ENCODE data around the gene CDR2.

Gene CDR2

DNA sequence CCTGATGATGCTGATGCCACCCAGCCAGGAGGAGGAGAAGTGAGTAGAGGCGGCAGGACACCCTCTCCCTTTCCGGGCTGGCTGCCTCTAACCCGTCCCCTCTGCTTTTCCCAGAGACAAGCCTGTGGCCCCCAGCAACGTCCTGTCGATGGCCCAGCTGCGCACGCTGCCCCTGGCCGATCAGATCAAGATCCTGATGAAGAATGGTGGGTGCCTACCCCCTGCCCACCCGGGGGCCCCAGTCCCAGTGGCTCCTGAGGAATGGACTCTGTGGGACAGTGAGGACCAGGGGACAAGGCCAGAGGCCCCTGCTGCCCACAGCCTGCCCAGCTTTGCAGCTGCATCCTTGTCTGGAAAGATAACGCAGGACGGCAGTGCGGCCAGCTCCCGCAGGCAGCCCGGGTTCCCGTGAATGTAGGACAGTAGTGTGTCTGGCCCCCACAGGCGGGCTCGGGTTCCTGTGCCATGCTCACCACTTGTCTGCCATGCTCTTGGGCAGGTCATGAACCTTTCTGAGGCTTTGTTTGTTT lies 57.4 kb downstream of the CDR2 start:
- H3K27ac ChIP-seq (ENCODE audit: insufficient read depth in 1 of 2, low read depth in 1 of 2, low read length in 2 of 2, poor library complexity in 1 of 2, severe bottlenecking in 2 of 2), result no peak overlapping the region
- DNase-seq, result no peak
- POLR2A ChIA-PET, result no interaction called here
- no peaks in the 10 kb centered on the region for H3K27me3 ChIP-seq (replicated peaks in 2 of 5; ENCODE audit: control insufficient read depth in 4 of 5, insufficient read depth in 5 of 5, low read length in 4 of 5)
- peaks cover 5 to 77% (median 67%) of the 10 kb centered on the region in 4 experiments for H3K36me3 ChIP-seq (ENCODE audit: control insufficient read depth in 4 of 4, insufficient read depth in 4 of 4, low read length in 3 of 4)
- H3K9me3 ChIP-seq (ENCODE audit: control extremely low read depth in 1 of 5, control insufficient read depth in 4 of 5, insufficient read depth in 2 of 5, low read depth in 1 of 5, low read length in 4 of 5), result no peaks in the 10 kb centered on the region
- no peaks in the 10 kb centered on the region for H3K4me1 ChIP-seq (ENCODE audit: control extremely low read depth in 1 of 4, control insufficient read depth in 4 of 4, insufficient read depth in 4 of 4, low read length in 3 of 4)
- 96% methylated on average over 12 of the region's 17 CpGs for WGBS (ENCODE audit: insufficient coverage)
- H3K4me3 ChIP-seq (ENCODE audit: control insufficient read depth in 1 of 7, extremely low read depth in 1 of 7, insufficient read depth in 4 of 7, low read depth in 2 of 7, low read length in 6 of 7), result no peak overlapping the region
- CTCF ChIA-PET, result interaction anchor here (1.6 kb wide), 1 partner anchor 9 kb away, joined by 4 read pairs; no protein-coding TSS in a partner anchor

DNA sequence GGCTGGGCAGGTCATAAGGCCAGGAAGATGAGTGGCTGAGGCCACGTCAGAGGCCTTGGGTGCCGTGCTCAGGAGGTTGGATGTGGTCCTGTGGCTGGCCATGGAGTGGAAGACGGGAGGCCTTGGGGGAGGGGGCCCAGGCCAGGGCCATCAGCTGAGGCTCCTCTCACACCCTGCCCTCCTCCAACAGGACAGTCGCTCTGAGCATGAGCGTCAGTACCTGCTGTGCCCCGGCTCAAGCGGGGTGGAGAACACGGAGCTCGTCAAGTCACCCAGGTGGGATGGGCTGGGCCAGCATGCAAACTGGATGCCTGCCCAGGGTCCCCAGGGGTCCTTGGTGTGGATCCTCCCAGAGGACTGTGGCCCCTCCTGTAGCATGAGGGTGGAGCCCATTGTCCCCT lies 58.0 kb downstream of the CDR2 start:
- H3K36me3 ChIP-seq (ENCODE audit: control insufficient read depth in 4 of 4, insufficient read depth in 4 of 4, low read length in 3 of 4), result peaks cover 11 to 76% (median 66%) of the 10 kb centered on the region in 4 experiments
- no peak overlapping the region for H3K4me3 ChIP-seq (ENCODE audit: control insufficient read depth in 1 of 7, extremely low read depth in 1 of 7, insufficient read depth in 4 of 7, low read depth in 2 of 7, low read length in 6 of 7)
- ChIA-PET POLR2A (no interaction called here), CTCF (interaction anchor here (1.6 kb wide), 1 partner anchor 8 kb away, joined by 4 read pairs; no protein-coding TSS in a partner anchor)
- H3K27me3 ChIP-seq (replicated peaks in 2 of 5; ENCODE audit: control insufficient read depth in 4 of 5, insufficient read depth in 5 of 5, low read length in 4 of 5), result no peaks in the 10 kb centered on the region
- 96% methylated on average over 6 of the region's 9 CpGs for WGBS (ENCODE audit: insufficient coverage)
- no peak overlapping the region for H3K27ac ChIP-seq (ENCODE audit: insufficient read depth in 1 of 2, low read depth in 1 of 2, low read length in 2 of 2, poor library complexity in 1 of 2, severe bottlenecking in 2 of 2)
- no peaks in the 10 kb centered on the region for H3K9me3 ChIP-seq (ENCODE audit: control extremely low read depth in 1 of 5, control insufficient read depth in 4 of 5, insufficient read depth in 2 of 5, low read depth in 1 of 5, low read length in 4 of 5)
- H3K4me1 ChIP-seq (ENCODE audit: control extremely low read depth in 1 of 4, control insufficient read depth in 4 of 4, insufficient read depth in 4 of 4, low read length in 3 of 4), result no peaks in the 10 kb centered on the region
- DNase-seq, result no peak

DNA sequence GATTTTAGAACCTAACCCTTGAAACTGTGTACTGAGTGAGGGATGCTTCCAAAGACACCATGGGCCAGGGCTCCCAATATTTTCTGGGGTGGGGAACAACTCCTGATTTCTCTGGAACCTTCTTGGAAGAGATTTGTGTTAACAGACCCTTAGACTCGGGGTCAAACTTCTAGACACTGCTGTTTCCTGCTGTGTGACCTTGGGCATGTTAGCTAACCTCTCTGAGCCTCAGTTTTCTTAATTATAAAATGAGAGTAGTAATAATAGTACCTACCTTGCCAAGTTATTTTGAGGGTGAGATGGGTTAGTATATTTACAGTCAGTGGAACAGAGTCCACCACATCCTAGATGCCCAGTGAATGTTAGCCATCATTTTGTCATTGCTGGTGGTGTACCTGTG lies 58.4 kb downstream of the CDR2 start:
- Histone ChIP-seq H3K4me3 (ENCODE audit: control insufficient read depth in 1 of 7, extremely low read depth in 1 of 7, insufficient read depth in 4 of 7, low read depth in 2 of 7, low read length in 6 of 7) (no peak overlapping the region), H3K27me3 (replicated peaks in 2 of 5; ENCODE audit: control insufficient read depth in 4 of 5, insufficient read depth in 5 of 5, low read length in 4 of 5) (no peaks in the 10 kb centered on the region), H3K4me1 (ENCODE audit: control extremely low read depth in 1 of 4, control insufficient read depth in 4 of 4, insufficient read depth in 4 of 4, low read length in 3 of 4) (no peaks in the 10 kb centered on the region), H3K9me3 (ENCODE audit: control extremely low read depth in 1 of 5, control insufficient read depth in 4 of 5, insufficient read depth in 2 of 5, low read depth in 1 of 5, low read length in 4 of 5) (no peaks in the 10 kb centered on the region), H3K27ac (ENCODE audit: insufficient read depth in 1 of 2, low read depth in 1 of 2, low read length in 2 of 2, poor library complexity in 1 of 2, severe bottlenecking in 2 of 2) (no peak overlapping the region), H3K36me3 (ENCODE audit: control insufficient read depth in 4 of 4, insufficient read depth in 4 of 4, low read length in 3 of 4) (peaks cover 11 to 76% (median 61%) of the 10 kb centered on the region in 4 experiments)
- WGBS (ENCODE audit: insufficient coverage), result 100% methylated on average over 1 of the region's 1 CpG
- POLR2A ChIA-PET, result no interaction called here
- no peak for DNase-seq
- CTCF ChIA-PET, result interaction anchor here (1.6 kb wide), 1 partner anchor 8 kb away, joined by 4 read pairs; no protein-coding TSS in a partner anchor

DNA sequence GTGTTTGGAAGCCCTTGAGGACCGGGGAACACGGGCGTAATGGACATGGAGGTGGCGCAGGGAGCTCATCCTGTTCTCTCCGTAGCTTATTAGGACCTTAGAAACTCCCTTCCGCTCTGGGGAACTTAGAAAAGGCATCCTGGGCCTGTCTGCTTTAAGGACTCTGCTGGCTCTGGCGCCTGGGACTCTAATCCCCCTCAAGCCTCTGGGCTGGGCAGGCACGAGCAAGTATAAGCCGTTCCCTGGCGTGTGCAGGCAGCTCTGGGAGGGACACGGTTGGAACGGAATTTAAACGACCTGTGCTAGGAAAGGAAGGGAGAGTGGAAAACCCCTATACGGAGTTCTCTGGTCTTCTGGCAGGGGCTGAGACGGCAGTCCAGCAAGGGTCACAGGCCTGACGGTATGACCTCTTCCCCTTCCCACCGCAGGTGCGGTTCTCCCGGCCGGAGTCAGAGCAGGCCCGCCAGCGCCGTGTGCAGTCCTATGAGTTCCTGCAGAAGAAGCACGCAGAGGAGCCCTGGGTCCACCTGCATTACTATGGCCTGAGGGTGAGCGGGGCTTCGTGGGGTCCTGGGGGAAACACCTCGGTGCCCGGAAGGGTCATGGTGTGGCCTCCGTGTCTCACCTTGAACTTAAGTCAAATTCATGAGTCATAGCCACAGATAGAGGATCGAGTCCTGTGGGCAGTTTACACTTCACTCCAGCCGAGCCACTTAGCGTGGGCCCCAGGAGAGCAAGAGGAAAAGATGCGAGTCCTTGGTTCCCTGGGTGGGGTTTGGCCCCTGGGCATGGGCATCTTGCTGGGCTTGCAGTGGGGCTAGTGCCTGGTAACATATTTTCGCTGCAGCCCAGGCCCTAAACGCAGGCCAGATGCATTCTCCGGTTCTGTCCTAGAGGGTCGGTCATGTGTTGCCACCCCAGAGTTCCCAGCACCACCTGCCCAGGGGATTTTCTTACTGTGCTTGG lies 59.5 kb downstream of the CDR2 start:
- Histone ChIP-seq H3K36me3 (ENCODE audit: control insufficient read depth in 4 of 4, insufficient read depth in 4 of 4, low read length in 3 of 4) (peaks cover 11 to 80% (median 58%) of the 10 kb centered on the region in 4 experiments), H3K27ac (ENCODE audit: insufficient read depth in 1 of 2, low read depth in 1 of 2, low read length in 2 of 2, poor library complexity in 1 of 2, severe bottlenecking in 2 of 2) (no peak overlapping the region), H3K4me3 (ENCODE audit: control insufficient read depth in 1 of 7, extremely low read depth in 1 of 7, insufficient read depth in 4 of 7, low read depth in 2 of 7, low read length in 6 of 7) (no peak overlapping the region), H3K4me1 (ENCODE audit: control extremely low read depth in 1 of 4, control insufficient read depth in 4 of 4, insufficient read depth in 4 of 4, low read length in 3 of 4) (no peaks in the 10 kb centered on the region), H3K27me3 (replicated peaks in 2 of 5; ENCODE audit: control insufficient read depth in 4 of 5, insufficient read depth in 5 of 5, low read length in 4 of 5) (no peaks in the 10 kb centered on the region), H3K9me3 (ENCODE audit: control extremely low read depth in 1 of 5, control insufficient read depth in 4 of 5, insufficient read depth in 2 of 5, low read depth in 1 of 5, low read length in 4 of 5) (no peaks in the 10 kb centered on the region)
- DNase-seq, result no peak
- 96% methylated on average over 28 of the region's 37 CpGs for WGBS (ENCODE audit: insufficient coverage)
- CTCF ChIA-PET, result no interaction called here
- POLR2A ChIA-PET, result no interaction called here

DNA sequence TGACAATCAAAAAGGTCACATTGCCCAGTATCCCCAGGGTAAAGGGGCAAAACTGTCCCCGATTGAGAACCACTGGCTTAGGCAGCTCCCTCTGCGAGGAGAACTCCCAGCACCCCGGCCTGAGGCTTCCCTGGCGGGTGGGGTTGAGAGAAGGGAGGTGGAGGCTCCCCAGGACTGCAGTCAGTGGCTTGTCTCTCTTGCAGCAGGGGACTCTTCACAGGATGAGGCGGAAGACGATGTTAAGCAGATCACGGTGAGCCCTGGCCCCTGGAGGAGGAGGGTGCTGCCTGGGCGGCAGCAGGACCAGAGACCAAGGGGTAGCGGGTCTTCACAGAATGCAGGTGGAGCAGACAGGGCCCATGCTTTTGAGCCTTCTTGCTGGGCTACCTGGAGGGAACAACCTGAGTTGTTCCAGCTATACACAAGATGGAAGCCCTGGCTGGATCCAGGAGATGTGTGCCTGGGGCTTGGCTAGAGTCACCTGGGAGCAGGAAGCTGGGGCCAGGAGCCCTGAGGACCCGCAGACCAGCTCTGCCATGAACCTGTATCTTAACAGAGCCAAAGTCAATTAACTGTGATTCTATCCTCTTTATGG lies 60.4 kb downstream of the CDR2 start:
- H3K4me3 ChIP-seq (ENCODE audit: control insufficient read depth in 1 of 7, extremely low read depth in 1 of 7, insufficient read depth in 4 of 7, low read depth in 2 of 7, low read length in 6 of 7), result no peak overlapping the region
- H3K4me1 ChIP-seq (ENCODE audit: control extremely low read depth in 1 of 4, control insufficient read depth in 4 of 4, insufficient read depth in 4 of 4, low read length in 3 of 4), result no peaks in the 10 kb centered on the region
- WGBS (ENCODE audit: insufficient coverage), result 96% methylated on average over 8 of the region's 10 CpGs
- ChIA-PET POLR2A (no interaction called here), CTCF (no interaction called here)
- no peaks in the 10 kb centered on the region for H3K9me3 ChIP-seq (ENCODE audit: control extremely low read depth in 1 of 5, control insufficient read depth in 4 of 5, insufficient read depth in 2 of 5, low read depth in 1 of 5, low read length in 4 of 5)
- no peak overlapping the region for H3K27ac ChIP-seq (ENCODE audit: insufficient read depth in 1 of 2, low read depth in 1 of 2, low read length in 2 of 2, poor library complexity in 1 of 2, severe bottlenecking in 2 of 2)
- no peaks in the 10 kb centered on the region for H3K27me3 ChIP-seq (replicated peaks in 2 of 5; ENCODE audit: control insufficient read depth in 4 of 5, insufficient read depth in 5 of 5, low read length in 4 of 5)
- peaks cover 11 to 83% (median 65%) of the 10 kb centered on the region in 4 experiments for H3K36me3 ChIP-seq (ENCODE audit: control insufficient read depth in 4 of 4, insufficient read depth in 4 of 4, low read length in 3 of 4)
- no peak for DNase-seq

DNA sequence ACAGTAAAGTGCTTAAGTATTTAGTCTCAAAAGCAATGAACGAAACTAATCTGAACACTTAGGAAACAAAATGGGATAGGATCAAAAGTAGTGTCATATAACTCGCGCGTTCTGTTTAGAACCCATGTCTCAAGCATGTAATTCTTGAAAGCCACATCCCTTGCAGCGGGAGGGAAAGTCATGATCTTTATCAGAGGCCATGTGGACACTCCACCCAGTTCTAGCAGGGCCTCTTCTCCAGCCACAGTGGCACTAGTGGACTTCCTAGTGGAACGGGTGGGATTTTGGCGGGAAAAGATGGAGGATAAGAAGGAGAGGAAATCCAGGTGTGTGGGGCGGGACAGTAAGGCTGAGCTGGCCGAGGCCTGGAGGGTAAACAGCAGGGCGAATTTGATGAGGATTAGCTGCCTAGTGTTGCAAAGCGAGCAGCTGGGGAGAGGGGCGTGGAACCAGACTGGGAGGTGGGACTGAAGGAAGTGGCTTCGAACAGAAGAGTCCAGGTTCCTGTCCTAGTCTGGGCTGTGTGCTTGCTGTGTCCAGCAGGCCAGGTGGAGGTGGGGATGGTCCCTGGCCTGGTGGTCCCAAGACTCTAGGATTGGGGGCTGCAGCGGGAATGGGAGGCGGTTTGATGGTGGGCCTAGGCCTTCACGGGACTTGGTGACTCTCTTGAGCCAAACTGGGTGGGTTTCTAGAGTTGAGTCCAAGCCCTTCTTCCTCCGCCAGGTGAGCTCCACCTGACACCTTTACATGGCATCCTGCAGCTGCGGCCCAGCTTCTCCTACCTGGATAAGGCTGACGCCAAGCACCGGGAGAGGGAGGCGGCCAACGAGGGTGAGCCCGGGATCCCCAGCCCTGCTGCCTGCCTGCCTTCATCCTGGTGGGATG lies 61.3 kb downstream of the CDR2 start:
- H3K27ac ChIP-seq (ENCODE audit: insufficient read depth in 1 of 2, low read depth in 1 of 2, low read length in 2 of 2, poor library complexity in 1 of 2, severe bottlenecking in 2 of 2), result no peak overlapping the region
- no peaks in the 10 kb centered on the region for H3K4me1 ChIP-seq (ENCODE audit: control extremely low read depth in 1 of 4, control insufficient read depth in 4 of 4, insufficient read depth in 4 of 4, low read length in 3 of 4)
- ChIA-PET POLR2A (no interaction called here), CTCF (interaction anchor here (0.9 to 1.0 kb wide), 2 partner anchors 10 to 11 kb away, joined by 3 read pairs; no protein-coding TSS in a partner anchor)
- WGBS (ENCODE audit: insufficient coverage), result 96% methylated on average over 17 of the region's 23 CpGs
- no peak for DNase-seq
- H3K36me3 ChIP-seq (ENCODE audit: control insufficient read depth in 4 of 4, insufficient read depth in 4 of 4, low read length in 3 of 4), result peaks cover 11 to 86% (median 67%) of the 10 kb centered on the region in 4 experiments
- H3K27me3 ChIP-seq (replicated peaks in 2 of 5; ENCODE audit: control insufficient read depth in 4 of 5, insufficient read depth in 5 of 5, low read length in 4 of 5), result no peaks in the 10 kb centered on the region
- H3K4me3 ChIP-seq (ENCODE audit: control insufficient read depth in 1 of 7, extremely low read depth in 1 of 7, insufficient read depth in 4 of 7, low read depth in 2 of 7, low read length in 6 of 7), result no peak overlapping the region
- no peaks in the 10 kb centered on the region for H3K9me3 ChIP-seq (ENCODE audit: control extremely low read depth in 1 of 5, control insufficient read depth in 4 of 5, insufficient read depth in 2 of 5, low read depth in 1 of 5, low read length in 4 of 5)
